ENCODE measurements around the gene ETV5.

Gene ETV5

GRCh38 chr3:186014866-186015265 lies 94.0 kb downstream of the ETV5 start:
- no peak for DNase-seq

GRCh38 chr3:186013312-186013711 lies 95.6 kb downstream of the ETV5 start:
- DNase-seq = no peak

DNA sequence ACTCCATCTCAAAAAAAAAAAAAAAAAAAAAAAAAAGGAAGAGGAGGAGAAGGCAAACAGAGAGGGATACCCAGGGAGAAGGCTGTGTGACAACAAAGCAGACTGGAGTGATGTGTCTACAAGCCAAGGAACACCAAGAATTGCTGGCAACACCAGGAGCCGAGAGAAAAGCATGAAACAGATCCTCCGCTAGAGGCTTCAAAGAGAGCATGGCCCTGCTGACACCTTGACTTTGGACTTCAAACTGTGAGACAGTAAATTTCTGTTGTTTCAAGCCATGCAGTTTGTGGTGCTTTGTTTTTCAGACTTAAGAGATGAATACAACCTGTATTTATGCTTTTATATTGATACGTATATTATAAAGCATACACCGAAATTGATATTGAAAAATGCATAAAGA lies 96.8 kb downstream of the ETV5 start:
- no peak for DNase-seq

DNA sequence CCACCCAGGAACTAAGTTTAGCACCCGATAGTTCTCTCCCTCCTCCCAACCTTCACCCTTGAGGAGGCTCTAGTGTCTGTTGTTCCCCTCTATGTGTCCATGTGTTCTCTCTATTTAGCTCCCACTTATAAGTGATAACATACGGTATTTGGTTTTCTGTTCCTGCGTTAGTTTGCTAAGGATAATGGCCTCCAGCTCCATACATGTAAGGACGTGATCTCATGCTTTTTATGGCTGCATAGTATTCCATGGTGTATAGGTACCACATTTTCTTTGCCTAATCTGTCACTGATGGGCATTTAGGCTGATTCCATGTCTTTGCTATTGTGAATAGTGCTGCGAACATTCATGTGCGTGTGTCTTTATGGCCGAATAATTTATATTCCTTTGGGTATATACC lies 104.2 kb downstream of the ETV5 start:
- no peak for DNase-seq

DNA sequence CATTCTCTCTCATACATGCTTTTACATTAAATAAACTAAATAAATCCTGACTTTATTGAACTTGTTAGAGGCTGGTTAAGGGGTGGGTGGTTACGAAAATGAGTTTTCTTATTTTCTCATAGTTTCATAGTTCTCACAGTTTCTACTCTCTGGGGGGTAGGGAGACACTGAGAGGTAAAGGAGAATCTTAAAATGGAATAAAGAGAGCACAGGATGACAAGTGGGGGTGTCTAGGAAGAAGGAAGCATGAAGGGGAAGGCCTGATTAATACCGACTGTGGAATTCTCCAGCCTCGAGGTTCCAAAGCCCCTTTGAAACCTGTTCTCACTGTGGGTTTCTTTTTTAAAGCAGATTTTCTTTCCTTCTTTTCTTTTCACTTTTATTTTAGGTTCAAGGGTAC lies 104.7 kb downstream of the ETV5 start:
- no peak for DNase-seq

- DNase-seq = no peak
These were observed 105.3 kb downstream of the ETV5 start for GRCh38 chr3:186003610-186004009.

DNA sequence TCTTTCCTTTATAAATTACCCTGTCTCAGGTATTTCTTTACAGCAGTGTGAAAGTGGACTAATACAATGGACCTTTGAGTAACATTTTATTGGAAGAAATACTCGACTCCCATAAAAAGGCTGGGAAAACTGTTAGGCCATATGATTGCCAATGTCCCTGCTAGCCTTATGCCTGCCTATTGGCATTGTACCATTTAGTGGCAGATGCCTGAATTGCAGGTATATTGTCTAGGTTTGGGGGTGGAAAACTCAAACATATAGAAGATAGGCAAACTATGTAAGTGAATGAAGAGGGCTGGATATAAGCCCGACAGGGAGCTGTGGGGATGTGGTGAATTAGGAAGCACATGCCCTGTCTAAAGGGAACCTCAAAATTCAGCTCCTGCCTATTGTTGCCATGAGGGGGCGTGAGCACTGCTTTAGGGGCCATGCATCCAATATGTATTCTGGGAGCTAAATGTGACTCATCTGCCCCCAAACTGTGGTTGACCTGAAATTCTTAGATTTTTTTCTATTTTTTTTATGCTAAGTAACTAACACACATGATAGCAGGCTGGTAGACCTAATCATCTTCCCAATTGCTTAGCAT lies 105.9 kb downstream of the ETV5 start:
- DNase-seq = no peak

GRCh38 chr3:186001842-186002241 lies 107.0 kb downstream of the ETV5 start:
- DNase-seq = no peak

GRCh38 chr3:185999221-185999620 lies 109.7 kb downstream of the ETV5 start:
- DNase-seq = no peak

DNA sequence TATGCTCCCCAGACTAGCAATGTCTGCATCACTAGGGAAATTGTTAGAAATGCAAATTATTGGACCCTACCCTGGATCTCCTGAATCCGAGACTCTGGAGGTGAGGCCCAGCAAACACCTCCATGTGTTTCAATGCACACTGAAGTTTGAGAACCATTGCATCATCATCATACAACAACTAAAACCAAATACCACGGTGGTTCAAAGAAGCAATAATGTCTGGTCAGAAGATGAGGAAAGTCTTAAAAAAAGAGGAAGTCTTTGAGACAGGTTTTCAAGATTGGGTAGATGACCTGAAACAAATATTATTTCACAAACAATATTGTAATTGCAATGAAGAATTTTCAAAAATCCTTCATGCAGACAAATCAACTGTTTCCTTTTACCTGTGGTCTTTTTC lies 110.8 kb downstream of the ETV5 start:
- DNase-seq = no peak

GRCh38 chr3:185997130-185997529 lies 111.8 kb downstream of the ETV5 start:
- no peak for DNase-seq
